Activated naive CD8-positive, alpha-beta T cell treated with anti-CD3 and anti-CD28 coated beads, Interleukin-2, amount 10 ng/mL, durations not matched to agents 7 days and 5 days (primary cell): ENCODE measurements around the gene UNC119B. TPM values are rescaled to one million over a fixed set of nuclear protein-coding genes. Genes with fewer than 3 reads are reported as not detected.

ENCODE experiments used
- ATAC-seq: fragments of 150-1000 bp; cut with Tn5 transposase; one replicate; pipeline ENCODE4 v1.10.0; 2021; ENCODE audit warnings: low read depth, moderate library complexity
- POLR2A ChIA-PET: fragments of 350-600 bp; sonication (Branson Sonifier 250); formaldehyde crosslinking; loops from one replicate; lab custom pipeline; 2021; ENCODE audit warnings: antibody characterized with exemption; lab: Charles Lee
- DNase-seq: peaks from one replicate; pipeline ENCODE4 v3.0.0; 2021
- H3K27ac Mint-ChIP-seq: one replicate; pipeline ENCODE4 v1.8.0; 2022; ENCODE audit warnings: mild to moderate bottlenecking, mixed read lengths
- H3K27me3 Mint-ChIP-seq: one replicate; pipeline ENCODE4 v1.8.0; 2022; ENCODE audit warnings: mild to moderate bottlenecking, moderate library complexity, mixed read lengths
- H3K36me3 Mint-ChIP-seq: one replicate; pipeline ENCODE4 v1.8.0; 2021; ENCODE audit warnings: mild to moderate bottlenecking, mixed read lengths
- H3K4me1 Mint-ChIP-seq: one replicate; pipeline ENCODE4 v1.8.0; 2021; ENCODE audit warnings: mixed read lengths
- H3K4me3 Mint-ChIP-seq: one replicate; pipeline ENCODE4 v1.8.0; 2022; ENCODE audit warnings: mild to moderate bottlenecking, moderate library complexity, mixed read lengths
- H3K9me3 Mint-ChIP-seq: one replicate; pipeline ENCODE4 v1.8.0; 2021; ENCODE audit warnings: mixed read lengths
- total RNA-seq, 2 experiments: library from RNA; stranded (reverse); gene quantifications; one replicate each; pipeline ENCODE4 v1.2.3, GENCODE V29; 2021

UNC119B gene
- total RNA-seq, 2 experiments from 2014 or later = 19.5 to 23.7 TPM

DNA sequence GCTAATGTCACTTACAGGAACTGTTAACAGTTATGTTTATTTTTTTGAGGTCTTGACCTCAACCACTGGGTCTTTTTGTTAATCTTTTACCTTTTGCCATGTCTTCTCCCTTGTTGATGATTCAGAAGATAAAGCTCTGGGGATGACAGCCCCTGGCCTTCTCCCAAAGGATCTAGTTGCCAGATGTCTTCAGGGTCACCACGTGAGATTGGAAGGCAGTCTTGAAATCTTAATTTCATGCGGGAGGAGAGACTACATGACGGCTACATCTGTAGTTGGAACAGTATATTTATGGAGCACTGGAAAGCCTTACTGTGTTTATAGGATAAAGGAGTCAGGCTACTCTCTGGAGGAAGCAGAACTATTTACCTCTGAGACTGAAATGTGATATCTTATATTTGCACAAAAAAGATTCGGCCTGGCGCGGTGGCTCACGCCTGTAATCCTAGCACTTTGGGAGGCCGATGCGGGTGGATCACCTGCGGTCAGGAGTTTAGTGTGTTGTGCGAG is 17.7 kb upstream of the UNC119B start:
- POLR2A ChIA-PET = interaction anchor here (0.6 kb wide), 1 partner anchor 56 kb away, joined by 4 read pairs; no protein-coding TSS in a partner anchor
- H3K4me1 Mint-ChIP-seq = peaks cover 38% of the 10 kb centered on the region
- ATAC-seq = no peak
- no peaks in the 10 kb centered on the region for H3K9me3 Mint-ChIP-seq
- peak overlapping the region; percentile 28 for H3K4me3 Mint-ChIP-seq
- peaks cover 14% of the 10 kb centered on the region for H3K36me3 Mint-ChIP-seq
- peak overlapping the region; percentile 46 for H3K27ac Mint-ChIP-seq
- H3K27me3 Mint-ChIP-seq = no peaks in the 10 kb centered on the region
- DNase-seq = no peak

DNA sequence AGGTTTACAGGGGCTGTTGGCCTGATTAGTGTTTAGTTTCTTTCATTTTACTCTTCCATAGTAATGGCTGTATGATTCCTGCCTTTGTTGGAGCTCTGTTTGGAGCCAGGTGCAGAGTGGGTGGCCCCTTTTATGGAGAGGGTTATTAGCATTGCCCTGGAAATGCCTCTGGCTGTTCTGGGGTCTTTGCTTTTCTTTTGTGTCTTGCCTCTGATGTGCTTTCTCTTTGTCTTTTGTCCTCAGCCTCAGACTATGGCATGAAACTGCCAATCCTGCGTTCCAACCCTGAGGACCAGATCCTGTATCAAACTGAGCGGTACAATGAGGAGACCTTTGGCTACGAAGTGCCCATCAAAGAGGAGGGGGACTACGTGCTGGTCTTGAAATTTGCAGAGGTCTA is 16.4 kb upstream of the UNC119B start:
- no peak overlapping the region for H3K27ac Mint-ChIP-seq
- peaks cover 29% of the 10 kb centered on the region for H3K4me1 Mint-ChIP-seq
- no peaks in the 10 kb centered on the region for H3K9me3 Mint-ChIP-seq
- H3K27me3 Mint-ChIP-seq = no peaks in the 10 kb centered on the region
- DNase-seq (no peak), ATAC-seq (no peak)
- POLR2A ChIA-PET = no interaction called here
- no peak overlapping the region for H3K4me3 Mint-ChIP-seq
- H3K36me3 Mint-ChIP-seq = peaks cover 14% of the 10 kb centered on the region

DNA sequence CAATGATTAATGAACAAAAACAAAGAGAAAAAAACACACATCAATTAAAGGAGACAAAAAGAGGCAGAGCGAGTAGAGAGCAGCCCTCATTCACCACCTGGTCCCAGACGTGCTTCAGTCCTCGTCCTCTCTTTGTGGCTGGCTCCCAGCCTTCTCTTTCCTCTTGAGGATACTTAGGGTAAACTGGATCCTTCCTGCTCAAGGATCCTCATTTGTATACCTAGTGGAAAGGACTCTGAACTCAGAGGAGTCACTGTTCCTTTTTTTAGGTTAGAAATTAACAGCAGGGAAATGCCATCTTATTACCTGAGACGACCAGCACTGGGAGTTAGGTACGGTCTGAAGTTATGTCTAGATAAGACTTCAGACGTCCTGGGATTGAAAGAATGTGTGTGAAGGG is 13.6 kb upstream of the UNC119B start:
- Mint-ChIP-seq H3K4me1 (peaks cover 14% of the 10 kb centered on the region), H3K36me3 (peaks cover 20% of the 10 kb centered on the region), H3K27me3 (no peaks in the 10 kb centered on the region), H3K27ac (no peak overlapping the region), H3K9me3 (no peaks in the 10 kb centered on the region), H3K4me3 (no peak overlapping the region)
- POLR2A ChIA-PET = no interaction called here
- ATAC-seq = no peak
- DNase-seq = no peak

- Mint-ChIP-seq H3K9me3 (no peaks in the 10 kb centered on the region), H3K4me3 (no peak overlapping the region), H3K4me1 (peaks cover 10% of the 10 kb centered on the region), H3K27me3 (no peaks in the 10 kb centered on the region), H3K36me3 (peaks cover 21% of the 10 kb centered on the region), H3K27ac (no peak overlapping the region)
- ATAC-seq (no peak), DNase-seq (no peak)
- POLR2A ChIA-PET = interaction anchor here (1.4 kb wide), 2 partner anchors 10 to 48 kb away, joined by 4 read pairs; partner anchors contain the start of gene MLEC
Measured at GRCh38 chr12:120697344-120697743, 12.9 kb upstream of the UNC119B start.

DNA sequence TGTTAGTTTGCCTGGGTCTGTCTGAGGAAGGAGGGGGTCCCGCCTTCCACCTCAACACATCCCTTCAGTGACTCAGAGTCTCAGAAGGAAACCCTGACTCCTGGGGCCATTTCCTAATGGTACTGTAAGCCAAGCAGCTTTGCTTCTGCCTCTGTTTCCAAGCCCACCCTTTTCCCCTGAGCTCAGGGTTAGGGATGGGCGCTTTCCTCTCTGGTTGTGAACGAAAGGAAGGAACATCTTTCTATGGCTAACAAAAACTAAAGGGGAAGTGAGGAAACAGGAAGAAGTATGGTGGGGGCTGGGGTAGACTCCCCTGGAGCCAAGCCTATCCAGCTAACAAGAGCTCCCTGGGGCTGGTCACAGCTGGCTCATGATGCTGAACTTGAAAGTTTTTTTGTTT is 11.6 kb upstream of the UNC119B start:
- Mint-ChIP-seq H3K9me3 (no peaks in the 10 kb centered on the region), H3K36me3 (peaks cover 17% of the 10 kb centered on the region), H3K27me3 (no peaks in the 10 kb centered on the region), H3K27ac (peak overlapping the region; percentile 23), H3K4me1 (peaks cover 1% of the 10 kb centered on the region), H3K4me3 (no peak overlapping the region)
- DNase-seq (no peak), ATAC-seq (no peak)
- POLR2A ChIA-PET = interaction anchor here (0.8 to 1.4 kb wide), 3 partner anchors 12 to 116 kb away, joined by 3 to 4 read pairs (median 4); partner anchors contain the start of gene MLEC

- POLR2A ChIA-PET = no interaction called here
- Mint-ChIP-seq H3K9me3 (no peaks in the 10 kb centered on the region), H3K27me3 (no peaks in the 10 kb centered on the region), H3K27ac (no peak overlapping the region), H3K4me1 (peaks cover 1% of the 10 kb centered on the region), H3K36me3 (peaks cover 16% of the 10 kb centered on the region), H3K4me3 (no peak overlapping the region)
- ATAC-seq (no peak), DNase-seq (no peak)
Measured at GRCh38 chr12:120699553-120699952, 10.7 kb upstream of the UNC119B start.

- no peaks in the 10 kb centered on the region for H3K9me3 Mint-ChIP-seq
- no peak overlapping the region for H3K4me3 Mint-ChIP-seq
- H3K27ac Mint-ChIP-seq = no peak overlapping the region
- H3K36me3 Mint-ChIP-seq = peaks cover 12% of the 10 kb centered on the region
- no peaks in the 10 kb centered on the region for H3K27me3 Mint-ChIP-seq
- peaks cover 1% of the 10 kb centered on the region for H3K4me1 Mint-ChIP-seq
- POLR2A ChIA-PET = no interaction called here
- ATAC-seq (no peak), DNase-seq (no peak)
Measured at GRCh38 chr12:120700886-120701285, 9.4 kb upstream of the UNC119B start.

DNA sequence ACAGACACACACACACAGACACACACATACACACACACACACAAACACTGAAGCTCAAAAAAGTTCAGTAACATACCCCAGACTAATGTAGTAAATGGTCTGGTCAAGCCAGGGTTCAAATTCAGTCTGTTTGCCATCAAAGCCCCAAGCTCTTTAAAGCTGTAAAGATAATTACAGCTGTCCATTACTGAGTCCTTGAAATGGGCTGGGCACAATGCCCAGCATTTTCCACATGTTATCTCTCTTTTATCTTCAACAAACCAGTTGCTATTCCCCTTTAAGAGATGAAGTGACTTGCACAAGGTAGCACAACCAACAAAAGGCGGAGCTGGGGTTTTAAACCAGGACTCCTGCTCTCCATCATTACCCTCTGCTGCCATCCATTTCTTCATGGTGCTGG is 7.6 kb upstream of the UNC119B start:
- no peak overlapping the region for H3K27ac Mint-ChIP-seq
- H3K4me1 Mint-ChIP-seq = peaks cover 1% of the 10 kb centered on the region
- H3K4me3 Mint-ChIP-seq = no peak overlapping the region
- POLR2A ChIA-PET = no interaction called here
- DNase-seq (no peak), ATAC-seq (no peak)
- H3K36me3 Mint-ChIP-seq = peaks cover 9% of the 10 kb centered on the region
- no peaks in the 10 kb centered on the region for H3K9me3 Mint-ChIP-seq
- H3K27me3 Mint-ChIP-seq = no peaks in the 10 kb centered on the region

DNA sequence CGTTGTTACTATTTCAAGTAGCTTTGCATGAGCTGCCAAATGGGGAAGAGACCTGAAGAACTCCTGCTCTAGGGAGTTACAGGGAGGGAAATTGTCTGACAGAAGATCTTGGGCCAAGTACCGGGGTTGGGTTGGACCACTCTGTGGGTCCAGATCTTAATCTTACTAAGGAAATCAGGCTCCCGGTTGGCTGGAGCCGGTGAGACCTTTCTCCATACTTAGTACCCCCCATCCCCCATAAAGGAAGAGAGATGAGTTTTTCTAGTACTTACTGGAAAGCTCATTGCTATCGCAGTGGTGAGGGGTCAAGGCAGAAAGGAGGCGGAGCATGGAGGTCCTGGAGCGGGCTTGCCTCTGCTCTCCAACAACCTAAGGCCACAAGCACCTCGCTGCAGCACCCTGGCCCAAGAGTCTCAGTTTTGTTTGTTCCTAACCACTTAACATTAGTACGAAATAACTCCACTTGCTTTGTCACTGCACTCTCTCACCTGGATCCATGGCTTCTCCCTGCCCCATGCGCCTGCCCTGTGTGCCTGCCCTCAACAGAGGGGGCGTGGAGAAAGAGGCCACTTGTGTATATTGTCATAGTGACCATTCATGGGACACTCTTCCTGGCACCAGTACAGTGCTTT is 6.8 kb upstream of the UNC119B start:
- Mint-ChIP-seq H3K4me1 (peaks cover 1% of the 10 kb centered on the region), H3K4me3 (no peak overlapping the region), H3K36me3 (peaks cover 9% of the 10 kb centered on the region), H3K27ac (no peak overlapping the region), H3K9me3 (no peaks in the 10 kb centered on the region), H3K27me3 (no peaks in the 10 kb centered on the region)
- POLR2A ChIA-PET = no interaction called here
- no peak for DNase-seq
- ATAC-seq = no peak

GRCh38 chr12:120705618-120706017 is 4.6 kb upstream of the UNC119B start:
- ATAC-seq (no peak), DNase-seq (no peak)
- no peaks in the 10 kb centered on the region for H3K9me3 Mint-ChIP-seq
- POLR2A ChIA-PET = no interaction called here
- H3K4me1 Mint-ChIP-seq = peaks cover 4% of the 10 kb centered on the region
- H3K27me3 Mint-ChIP-seq = no peaks in the 10 kb centered on the region
- H3K4me3 Mint-ChIP-seq = no peak overlapping the region
- no peak overlapping the region for H3K27ac Mint-ChIP-seq
- peaks cover 4% of the 10 kb centered on the region for H3K36me3 Mint-ChIP-seq

DNA sequence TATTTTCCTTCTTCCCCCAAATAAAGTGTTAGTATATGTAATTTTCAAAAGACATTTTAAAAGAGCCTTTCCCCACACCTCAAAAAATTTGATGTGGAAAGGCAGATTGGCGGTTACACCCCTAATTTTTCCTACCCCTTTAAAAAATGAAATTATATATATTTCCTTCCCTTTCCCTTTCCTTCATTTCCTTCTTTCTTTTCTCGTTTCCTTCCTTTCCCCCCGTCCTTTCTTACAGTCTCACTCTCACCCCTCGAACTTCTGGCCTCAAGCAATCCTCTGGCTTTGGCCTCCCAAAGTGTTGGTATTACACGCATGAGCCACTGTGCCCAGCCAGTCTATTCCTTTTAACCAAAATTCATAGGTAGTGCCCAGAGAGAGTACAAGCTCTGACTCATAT is 4.2 kb upstream of the UNC119B start:
- POLR2A ChIA-PET = no interaction called here
- H3K9me3 Mint-ChIP-seq = no peaks in the 10 kb centered on the region
- no peaks in the 10 kb centered on the region for H3K27me3 Mint-ChIP-seq
- DNase-seq (no peak), ATAC-seq (no peak)
- H3K4me3 Mint-ChIP-seq = no peak overlapping the region
- H3K36me3 Mint-ChIP-seq = peaks cover 3% of the 10 kb centered on the region
- H3K4me1 Mint-ChIP-seq = peaks cover 4% of the 10 kb centered on the region
- H3K27ac Mint-ChIP-seq = no peak overlapping the region

- DNase-seq = no peak
- Mint-ChIP-seq H3K4me3 (no peak overlapping the region), H3K36me3 (no peaks in the 10 kb centered on the region), H3K4me1 (peaks cover 27% of the 10 kb centered on the region), H3K9me3 (no peaks in the 10 kb centered on the region), H3K27ac (no peak overlapping the region), H3K27me3 (no peaks in the 10 kb centered on the region)
- POLR2A ChIA-PET = no interaction called here
- no peak for ATAC-seq
Measured at GRCh38 chr12:120708651-120709050, 1.6 kb upstream of the UNC119B start.

- POLR2A ChIA-PET = interaction anchor here (0.6 to 1.4 kb wide), 4 partner anchors 22 to 195 kb away, joined by 3 to 4 read pairs (median 4); no protein-coding TSS in a partner anchor
- peak; percentile 54 for DNase-seq
- Mint-ChIP-seq H3K4me1 (peaks cover 32% of the 10 kb centered on the region), H3K4me3 (peak overlapping the region; percentile 91), H3K36me3 (peaks cover 4% of the 10 kb centered on the region), H3K27ac (peak overlapping the region; percentile 84), H3K27me3 (no peaks in the 10 kb centered on the region), H3K9me3 (no peaks in the 10 kb centered on the region)
- ATAC-seq = peak; percentile 20
Measured at GRCh38 chr12:120710805-120711296, 593 bp downstream of the UNC119B start.

DNA sequence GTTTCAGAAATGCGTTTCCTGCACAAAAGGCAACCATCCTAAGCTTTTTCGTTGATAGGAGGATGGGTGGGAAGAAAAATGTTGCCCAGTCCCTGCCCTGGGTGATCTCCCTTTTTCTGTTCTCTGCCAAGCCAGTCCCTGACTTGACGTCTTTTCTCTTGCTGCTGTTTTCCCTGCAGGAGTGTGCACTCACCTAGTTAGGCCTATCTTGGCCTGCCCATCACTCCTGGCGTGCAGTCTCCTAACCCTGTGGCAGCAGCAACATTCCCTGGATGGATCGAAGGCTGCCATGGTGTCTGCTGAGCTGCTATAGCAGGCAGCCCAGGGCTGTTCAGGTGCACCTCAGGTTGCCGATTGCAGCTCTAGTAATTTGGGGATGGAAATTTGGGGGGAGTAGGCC is 1.2 kb downstream of the UNC119B start:
- Mint-ChIP-seq H3K27ac (peak overlapping the region; percentile 84), H3K9me3 (no peaks in the 10 kb centered on the region), H3K27me3 (no peaks in the 10 kb centered on the region), H3K4me3 (peak overlapping the region; percentile 91), H3K36me3 (peaks cover 6% of the 10 kb centered on the region), H3K4me1 (peaks cover 32% of the 10 kb centered on the region)
- ATAC-seq (no peak), DNase-seq (no peak)
- POLR2A ChIA-PET = interaction anchor here (1.0 to 1.4 kb wide), 3 partner anchors 22 to 62 kb away, joined by 3 to 4 read pairs (median 3); no protein-coding TSS in a partner anchor
